Naive thymus-derived CD4-positive, alpha-beta T cell (primary cell): ENCODE results near the gene CSK. TPM values are rescaled to one million over a fixed set of nuclear protein-coding genes. Genes with fewer than 3 reads are reported as not detected.

ENCODE experiments used
- ATAC-seq: fragments of 150-1000 bp; cut with Tn5 transposase; 2 replicates; pipeline ENCODE4 v1.10.0; 2021; ENCODE audit warnings: mild to moderate bottlenecking, moderate library complexity
- CTCF ChIA-PET: fragments of 350-600 bp; sonication (Branson Sonifier 250); formaldehyde crosslinking; loops from one replicate; lab custom pipeline; 2021; ENCODE audit warnings: antibody characterized with exemption; lab: Charles Lee
- POLR2A ChIA-PET: fragments of 350-600 bp; sonication (Branson Sonifier 250); formaldehyde crosslinking; loops from one replicate; lab custom pipeline; 2021; ENCODE audit warnings: antibody characterized with exemption, inconsistent platforms; lab: Charles Lee
- DNase-seq, 9 donors: peaks; one replicate each; pipeline versions ENCODE4 v3.0.0 to v3.0.0-alpha.2; 2020 to 2022; ENCODE audit warnings: mixed read lengths in 1 of 9
- H3K27ac ChIP-seq: one replicate; pipeline ENCODE4 v1.7.0; 2013; ENCODE audit warnings: mild to moderate bottlenecking, low read depth, low read length, moderate library complexity
- H3K27me3 ChIP-seq, 2 donors: one replicate each; pipeline ENCODE4 v1.7.0; 2013; ENCODE audit warnings: low read length in 2 of 2, mild to moderate bottlenecking in 2 of 2, moderate library complexity in 2 of 2; ENCODE audit not compliant: control insufficient read depth in 2 of 2, insufficient read depth in 2 of 2
- H3K36me3 ChIP-seq, 3 experiments: 1 replicate in 2 of 3; 2 replicates in 1 of 3; pipeline ENCODE4 v1.7.0; 2013; ENCODE audit warnings: low read length in 3 of 3, mild to moderate bottlenecking in 3 of 3, moderate library complexity in 1 of 3; ENCODE audit not compliant: insufficient read depth in 3 of 3, control insufficient read depth in 2 of 3
- H3K4me1 ChIP-seq, 2 donors: one replicate each; pipeline ENCODE4 v1.7.0; 2013; ENCODE audit warnings: low read length in 2 of 2, mild to moderate bottlenecking in 2 of 2, moderate library complexity in 1 of 2; ENCODE audit not compliant: control insufficient read depth in 2 of 2, insufficient read depth in 2 of 2
- H3K4me3 ChIP-seq: 2 replicates; pipeline ENCODE4 v1.7.0; 2013; ENCODE audit warnings: mild to moderate bottlenecking, low read length
- H3K9me3 ChIP-seq, 3 experiments: 1 replicate in 2 of 3; 2 replicates in 1 of 3; pipeline ENCODE4 v1.7.0; 2013; ENCODE audit warnings: low read length in 3 of 3; ENCODE audit not compliant: control insufficient read depth in 2 of 3
- H3K27ac Mint-ChIP-seq, 9 donors: one replicate each; pipeline ENCODE4 v1.8.0; 2020 to 2022; ENCODE audit warnings: mixed read lengths in 9 of 9, mild to moderate bottlenecking in 8 of 9, moderate library complexity in 5 of 9, inconsistent platforms in 2 of 9
- H3K27me3 Mint-ChIP-seq, 5 donors: one replicate each; pipeline ENCODE4 v1.8.0; 2021 to 2022; ENCODE audit warnings: mixed read lengths in 5 of 5, mild to moderate bottlenecking in 1 of 5
- H3K36me3 Mint-ChIP-seq, 5 donors: one replicate each; pipeline ENCODE4 v1.8.0; 2020 to 2022; ENCODE audit warnings: mixed read lengths in 5 of 5, mild to moderate bottlenecking in 3 of 5, inconsistent platforms in 1 of 5
- H3K4me1 Mint-ChIP-seq, 7 donors: one replicate each; pipeline ENCODE4 v1.8.0; 2020 to 2022; ENCODE audit warnings: mixed read lengths in 7 of 7, mild to moderate bottlenecking in 3 of 7, inconsistent platforms in 1 of 7
- H3K4me3 Mint-ChIP-seq, 10 donors: one replicate each; pipeline ENCODE4 v1.8.0; 2020 to 2022; ENCODE audit warnings: mild to moderate bottlenecking in 10 of 10, mixed read lengths in 10 of 10, moderate library complexity in 6 of 10, inconsistent platforms in 2 of 10
- H3K9me3 Mint-ChIP-seq, 11 donors: one replicate each; pipeline ENCODE4 v1.8.0; 2020 to 2022; ENCODE audit warnings: mixed read lengths in 11 of 11, mild to moderate bottlenecking in 4 of 11, inconsistent platforms in 1 of 11, moderate library complexity in 1 of 11
- intact Hi-C, 2 donors: fragments of 100-400 bp; cut with micrococcal nuclease; formaldehyde crosslinking; loops; one replicate each; pipeline ENCODE4 v1.15.1; 2023
- polyA plus RNA-seq, 2 donors: library from polyadenylated mRNA; unstranded; fragments of 300-500 nt; fragmentation: Illumina TruSeq; gene quantifications; one replicate each; pipeline ENCODE4 v1.2.3, GENCODE V29; 2021
- total RNA-seq, 6 experiments: library from RNA in 5 of 6; stranded (reverse) in 5 of 6; gene quantifications; 1 replicate in 5 of 6; 2 replicates in 1 of 6; pipeline ENCODE4 v1.2.3 and lab custom pipeline; 2021 to 2026

The CSK gene
- total and polyA plus RNA-seq, 7 experiments from 2014 or later, result 67.7 to 421 (median 214) TPM

DNA sequence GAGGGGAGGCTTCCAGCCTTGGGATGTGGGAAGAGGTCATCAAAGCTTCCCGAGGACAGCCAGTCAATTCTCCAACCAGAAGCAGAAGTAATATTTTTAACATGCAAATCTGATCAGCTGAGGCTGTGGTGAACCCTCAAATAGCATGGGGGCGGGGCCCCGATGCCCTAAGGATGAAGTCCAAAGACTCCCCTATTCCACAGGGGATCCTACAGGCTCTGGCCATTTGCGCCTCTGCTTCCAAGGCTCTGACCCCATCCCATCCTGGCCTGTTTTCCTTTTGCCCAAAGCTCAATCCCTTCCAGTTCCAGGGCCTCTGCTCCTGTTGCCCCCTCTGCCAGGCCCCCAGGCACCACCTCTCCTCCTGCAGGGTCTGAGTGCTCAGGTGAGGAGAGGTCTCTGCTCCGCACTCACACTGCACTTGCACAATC lies 6.7 kb upstream of the CSK start:
- Mint-ChIP-seq H3K27me3 (no peaks in the 10 kb centered on the region), H3K27ac (peak overlapping the region in 8 of 9 donors; percentile 85 to 100 (median 98)), H3K9me3 (no peaks in the 10 kb centered on the region), H3K36me3 (peaks cover 0 to 7% (median 0%) of the 10 kb centered on the region in 5 donors), H3K4me1 (peaks cover 59 to 89% (median 81%) of the 10 kb centered on the region in 7 donors), H3K4me3 (peak overlapping the region in 4 of 10 donors; percentile 8 to 99 (median 20))
- H3K4me3 ChIP-seq, result no peak overlapping the region
- H3K27me3 ChIP-seq, result no peaks in the 10 kb centered on the region
- intact Hi-C loops, result loop anchor here in 1 of 2 donors (5.0 kb wide), 1 partner anchor 132 kb away; the partner anchor contains the start of gene FAM219B
- H3K4me1 ChIP-seq, result peaks cover 50 to 71% of the 10 kb centered on the region in 2 donors
- ChIA-PET CTCF (interaction anchor here (0.7 to 18.2 kb wide), 2 partner anchors 23 to 67 kb away, joined by 3 to 1110 read pairs; no protein-coding TSS in a partner anchor), POLR2A (interaction anchor here (0.6 to 24.4 kb wide), 4 partner anchors 22 to 865 kb away, joined by 3 to 1077 read pairs (median 3); partner anchors contain the start of genes CLK3 and IMP3)
- ATAC-seq (no peak), DNase-seq (no peak)
- no peaks in the 10 kb centered on the region for H3K36me3 ChIP-seq
- H3K9me3 ChIP-seq, result no peaks in the 10 kb centered on the region
- H3K27ac ChIP-seq, result no peak overlapping the region

DNA sequence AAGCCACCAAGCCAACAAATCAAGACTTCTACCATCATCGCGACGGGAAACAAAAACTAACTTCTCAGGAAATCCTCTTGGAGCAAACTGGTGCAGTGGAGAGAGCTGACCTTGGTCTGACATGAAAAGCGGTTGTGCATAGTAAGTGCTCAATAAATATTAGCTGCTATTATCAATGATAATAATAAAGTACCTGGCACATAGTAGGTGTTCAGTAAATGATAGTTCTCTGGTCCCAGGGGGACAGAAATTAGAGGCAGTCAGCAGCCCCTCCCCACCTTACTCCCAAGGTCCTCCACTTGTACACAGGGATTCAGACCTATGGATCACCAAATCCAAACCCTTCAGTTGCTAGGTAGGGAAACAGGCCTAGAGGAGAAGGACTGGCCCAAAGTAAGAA lies 6.0 kb upstream of the CSK start:
- H3K27ac Mint-ChIP-seq, result peak overlapping the region; percentile 67 to 100 (median 97)
- CTCF ChIA-PET, result interaction anchor here (2.3 to 18.2 kb wide), 2 partner anchors 23 to 142 kb away, joined by 15 to 1110 read pairs; no protein-coding TSS in a partner anchor
- H3K9me3 ChIP-seq, result no peaks in the 10 kb centered on the region
- H3K4me1 ChIP-seq, result peaks cover 57 to 76% of the 10 kb centered on the region in 2 donors
- H3K9me3 Mint-ChIP-seq, result no peaks in the 10 kb centered on the region
- peak overlapping the region in 6 of 10 donors; percentile 9 to 99 (median 51) for H3K4me3 Mint-ChIP-seq
- H3K27me3 Mint-ChIP-seq, result no peaks in the 10 kb centered on the region
- H3K27ac ChIP-seq, result peak overlapping the region; percentile 86
- no peaks in the 10 kb centered on the region for H3K27me3 ChIP-seq
- intact Hi-C loops, result loop anchor here in 1 of 2 donors (5.0 kb wide), 1 partner anchor 131 kb away; the partner anchor contains the start of gene FAM219B
- H3K36me3 ChIP-seq, result no peaks in the 10 kb centered on the region
- DNase-seq (no peak), ATAC-seq (no peak)
- POLR2A ChIA-PET, result interaction anchor here (1.2 to 24.4 kb wide), 4 partner anchors 21 to 161 kb away, joined by 3 to 1077 read pairs (median 8); partner anchors contain the start of genes CLK3 and FAM219B
- peaks cover 64 to 95% (median 87%) of the 10 kb centered on the region in 7 donors for H3K4me1 Mint-ChIP-seq
- H3K36me3 Mint-ChIP-seq, result peaks cover 0 to 9% (median 0%) of the 10 kb centered on the region in 5 donors
- no peak overlapping the region for H3K4me3 ChIP-seq

- ChIA-PET CTCF (interaction anchor here (0.6 to 18.2 kb wide), 13 partner anchors 8 to 1580 kb away, joined by 3 to 1110 read pairs (median 4); no protein-coding TSS in a partner anchor), POLR2A (interaction anchor here (0.7 to 24.4 kb wide), 9 partner anchors 8 to 172 kb away, joined by 3 to 1077 read pairs (median 8); partner anchors contain the start of genes CLK3 and FAM219B)
- Histone ChIP-seq H3K27ac (peak overlapping the region; percentile 86), H3K9me3 (no peaks in the 10 kb centered on the region), H3K36me3 (no peaks in the 10 kb centered on the region), H3K4me3 (peak overlapping the region; percentile 17), H3K27me3 (no peaks in the 10 kb centered on the region), H3K4me1 (peaks cover 55 to 65% of the 10 kb centered on the region in 2 donors)
- H3K4me3 Mint-ChIP-seq, result peak overlapping the region; percentile 67 to 99 (median 86)
- intact Hi-C loops, result loop anchor here in 1 of 2 donors (1.0 to 5.0 kb wide), 3 partner anchors 10 to 130 kb away; partner anchors contain the start of gene FAM219B
- peaks cover 0 to 13% (median 0%) of the 10 kb centered on the region in 5 donors for H3K36me3 Mint-ChIP-seq
- ATAC-seq (peak; percentile 61), DNase-seq (peak in 8 of 9 donors; percentile 49 to 77 (median 62))
- peak overlapping the region; percentile 90 to 100 (median 98) for H3K27ac Mint-ChIP-seq
- H3K27me3 Mint-ChIP-seq, result no peaks in the 10 kb centered on the region
- H3K9me3 Mint-ChIP-seq, result no peaks in the 10 kb centered on the region
- H3K4me1 Mint-ChIP-seq, result peaks cover 67 to 89% (median 84%) of the 10 kb centered on the region in 7 donors
Observed at GRCh38 chr15:74776821-74777768, 4.8 kb upstream of the CSK start.

DNA sequence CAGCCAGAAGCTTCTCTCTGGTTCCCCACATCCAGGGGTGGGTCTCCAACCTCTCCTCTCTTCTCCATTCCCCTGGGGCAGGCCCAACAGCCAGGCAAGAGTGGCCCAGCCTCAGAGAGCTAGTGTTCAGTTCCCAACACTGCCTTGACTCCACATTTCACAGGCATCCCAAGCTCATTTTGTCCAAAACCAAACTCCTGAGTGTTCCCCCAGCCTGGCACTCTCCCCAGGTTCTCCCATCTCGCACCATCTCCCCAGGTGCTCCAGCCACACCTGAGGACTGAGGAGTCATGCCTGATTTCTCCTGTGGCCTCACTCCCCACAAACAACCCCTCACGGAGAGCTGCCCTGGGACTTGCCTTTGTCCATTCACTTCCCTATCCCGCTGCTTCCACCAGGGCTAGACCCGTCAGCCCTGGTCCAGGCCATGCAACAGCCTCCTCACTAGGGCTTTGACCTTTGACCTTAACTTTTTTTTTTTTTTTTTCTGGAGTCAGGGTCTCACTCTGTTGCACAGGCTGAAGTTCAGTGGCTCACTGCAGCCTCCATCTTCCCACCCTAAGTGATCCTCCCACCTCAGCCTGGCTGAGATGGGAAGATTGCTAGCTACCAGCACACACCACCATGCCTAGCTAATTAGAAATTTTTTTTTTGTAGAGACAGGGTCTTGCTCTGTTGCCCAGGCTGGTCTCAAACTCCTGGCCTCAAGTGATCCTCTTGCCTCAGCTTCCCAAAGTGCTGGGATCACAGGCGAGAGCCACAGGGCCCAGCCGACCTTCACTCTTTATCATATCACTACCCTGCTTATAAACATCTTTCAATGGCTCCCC lies 3.9 kb upstream of the CSK start:
- Mint-ChIP-seq H3K27ac (peak overlapping the region; percentile 90 to 100 (median 98)), H3K4me1 (peaks cover 67 to 85% (median 81%) of the 10 kb centered on the region in 7 donors), H3K4me3 (peak overlapping the region; percentile 67 to 99 (median 86)), H3K36me3 (peaks cover 0 to 18% (median 0%) of the 10 kb centered on the region in 5 donors), H3K9me3 (no peaks in the 10 kb centered on the region), H3K27me3 (no peaks in the 10 kb centered on the region)
- intact Hi-C loops, result loop anchor here in 1 of 2 donors (1.0 to 5.0 kb wide), 3 partner anchors 9 to 129 kb away; partner anchors contain the start of gene FAM219B
- ChIA-PET POLR2A (interaction anchor here (0.8 to 24.4 kb wide), 10 partner anchors 9 to 162 kb away, joined by 3 to 1077 read pairs (median 7); partner anchors contain the start of genes CLK3 and FAM219B), CTCF (interaction anchor here (0.6 to 18.2 kb wide), 10 partner anchors 9 to 1579 kb away, joined by 3 to 1110 read pairs (median 4); no protein-coding TSS in a partner anchor)
- peak overlapping the region; percentile 86 for H3K27ac ChIP-seq
- peaks cover 0 to 6% (median 0%) of the 10 kb centered on the region in 3 experiments for H3K36me3 ChIP-seq
- peak overlapping the region; percentile 17 for H3K4me3 ChIP-seq
- H3K27me3 ChIP-seq, result no peaks in the 10 kb centered on the region
- H3K9me3 ChIP-seq, result no peaks in the 10 kb centered on the region
- H3K4me1 ChIP-seq, result peaks cover 55 to 65% of the 10 kb centered on the region in 2 donors
- ATAC-seq, result no peak
- no peak for DNase-seq

GRCh38 chr15:74778599-74778970 lies 3.3 kb upstream of the CSK start:
- H3K4me3 ChIP-seq, result no peak overlapping the region
- H3K36me3 Mint-ChIP-seq, result peaks cover 0 to 24% (median 0%) of the 10 kb centered on the region in 5 donors
- peak overlapping the region in 9 of 10 donors; percentile 67 to 99 (median 87) for H3K4me3 Mint-ChIP-seq
- intact Hi-C loops, result loop anchor here in 1 of 2 donors (5.0 kb wide), 1 partner anchor 129 kb away; the partner anchor contains the start of gene FAM219B
- peaks cover 0 to 9% (median 0%) of the 10 kb centered on the region in 3 experiments for H3K36me3 ChIP-seq
- H3K27ac ChIP-seq, result peak overlapping the region; percentile 86
- no peaks in the 10 kb centered on the region for H3K27me3 Mint-ChIP-seq
- ATAC-seq (no peak), DNase-seq (no peak)
- H3K4me1 ChIP-seq, result peaks cover 55 to 61% of the 10 kb centered on the region in 2 donors
- ChIA-PET CTCF (interaction anchor here (1.7 to 18.2 kb wide), 5 partner anchors 8 to 179 kb away, joined by 4 to 1110 read pairs (median 15); no protein-coding TSS in a partner anchor), POLR2A (interaction anchor here (0.8 to 24.4 kb wide), 7 partner anchors 7 to 156 kb away, joined by 3 to 1077 read pairs (median 6); partner anchors contain the start of gene ULK3)
- H3K4me1 Mint-ChIP-seq, result peaks cover 63 to 79% (median 76%) of the 10 kb centered on the region in 7 donors
- H3K27ac Mint-ChIP-seq, result peak overlapping the region; percentile 90 to 100 (median 98)
- H3K9me3 ChIP-seq, result no peaks in the 10 kb centered on the region
- no peaks in the 10 kb centered on the region for H3K27me3 ChIP-seq
- H3K9me3 Mint-ChIP-seq, result no peaks in the 10 kb centered on the region
